HL-60 (cell line): ENCODE measurements around the gene ACAD10.

Source experiments
- POLR2AphosphoS5 ChIP-seq: IDR thresholded peaks from 2 replicates; pipeline ENCODE4 v1.6.1; 2012; ENCODE audit warnings: low read depth
- TF ChIP-seq, protein P1 (sequence below): IDR thresholded peaks from one replicate; pipeline ENCODE4 v1.5.1; 2011; ENCODE audit warnings: low read length, control low read depth, inconsistent platforms; ENCODE audit not compliant: insufficient read depth
- TF ChIP-seq, protein P2 (sequence below): IDR thresholded peaks from 2 replicates; pipeline ENCODE4 v1.6.1; 2012; ENCODE audit warnings: low read depth; ENCODE audit not compliant: insufficient replicate concordance

DNA sequence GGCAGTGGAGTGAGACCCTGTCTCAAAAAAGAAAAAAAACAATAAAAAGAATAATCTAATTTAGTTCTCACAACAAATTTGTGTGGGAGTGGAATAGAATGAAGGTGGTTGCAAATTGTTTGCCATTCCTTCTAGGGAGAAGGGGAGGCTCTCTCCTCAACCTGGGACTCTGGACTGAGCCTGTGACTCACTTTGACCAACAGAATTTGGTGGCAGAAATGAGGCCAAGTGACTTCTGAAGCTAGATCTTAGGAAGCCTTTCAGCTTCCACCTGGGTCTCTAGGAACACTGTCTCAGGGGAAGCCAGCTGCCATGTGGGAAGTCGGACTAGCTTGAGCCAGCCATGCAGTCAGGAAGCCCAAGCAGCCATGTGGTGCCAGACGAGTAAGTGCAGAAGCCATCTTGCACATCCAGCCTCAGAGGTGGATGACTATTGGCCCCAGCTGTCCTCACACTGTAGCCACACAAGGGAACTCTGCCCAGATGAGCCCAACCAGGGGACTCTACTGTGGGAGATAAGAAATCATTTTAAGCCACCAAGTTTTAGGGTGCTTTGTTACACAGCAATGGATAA, 95.3 kb downstream of the ACAD10 start:
- TF ChIP-seq, protein P1, sequence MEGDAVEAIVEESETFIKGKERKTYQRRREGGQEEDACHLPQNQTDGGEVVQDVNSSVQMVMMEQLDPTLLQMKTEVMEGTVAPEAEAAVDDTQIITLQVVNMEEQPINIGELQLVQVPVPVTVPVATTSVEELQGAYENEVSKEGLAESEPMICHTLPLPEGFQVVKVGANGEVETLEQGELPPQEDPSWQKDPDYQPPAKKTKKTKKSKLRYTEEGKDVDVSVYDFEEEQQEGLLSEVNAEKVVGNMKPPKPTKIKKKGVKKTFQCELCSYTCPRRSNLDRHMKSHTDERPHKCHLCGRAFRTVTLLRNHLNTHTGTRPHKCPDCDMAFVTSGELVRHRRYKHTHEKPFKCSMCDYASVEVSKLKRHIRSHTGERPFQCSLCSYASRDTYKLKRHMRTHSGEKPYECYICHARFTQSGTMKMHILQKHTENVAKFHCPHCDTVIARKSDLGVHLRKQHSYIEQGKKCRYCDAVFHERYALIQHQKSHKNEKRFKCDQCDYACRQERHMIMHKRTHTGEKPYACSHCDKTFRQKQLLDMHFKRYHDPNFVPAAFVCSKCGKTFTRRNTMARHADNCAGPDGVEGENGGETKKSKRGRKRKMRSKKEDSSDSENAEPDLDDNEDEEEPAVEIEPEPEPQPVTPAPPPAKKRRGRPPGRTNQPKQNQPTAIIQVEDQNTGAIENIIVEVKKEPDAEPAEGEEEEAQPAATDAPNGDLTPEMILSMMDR: no peak
- TF ChIP-seq, protein P2, sequence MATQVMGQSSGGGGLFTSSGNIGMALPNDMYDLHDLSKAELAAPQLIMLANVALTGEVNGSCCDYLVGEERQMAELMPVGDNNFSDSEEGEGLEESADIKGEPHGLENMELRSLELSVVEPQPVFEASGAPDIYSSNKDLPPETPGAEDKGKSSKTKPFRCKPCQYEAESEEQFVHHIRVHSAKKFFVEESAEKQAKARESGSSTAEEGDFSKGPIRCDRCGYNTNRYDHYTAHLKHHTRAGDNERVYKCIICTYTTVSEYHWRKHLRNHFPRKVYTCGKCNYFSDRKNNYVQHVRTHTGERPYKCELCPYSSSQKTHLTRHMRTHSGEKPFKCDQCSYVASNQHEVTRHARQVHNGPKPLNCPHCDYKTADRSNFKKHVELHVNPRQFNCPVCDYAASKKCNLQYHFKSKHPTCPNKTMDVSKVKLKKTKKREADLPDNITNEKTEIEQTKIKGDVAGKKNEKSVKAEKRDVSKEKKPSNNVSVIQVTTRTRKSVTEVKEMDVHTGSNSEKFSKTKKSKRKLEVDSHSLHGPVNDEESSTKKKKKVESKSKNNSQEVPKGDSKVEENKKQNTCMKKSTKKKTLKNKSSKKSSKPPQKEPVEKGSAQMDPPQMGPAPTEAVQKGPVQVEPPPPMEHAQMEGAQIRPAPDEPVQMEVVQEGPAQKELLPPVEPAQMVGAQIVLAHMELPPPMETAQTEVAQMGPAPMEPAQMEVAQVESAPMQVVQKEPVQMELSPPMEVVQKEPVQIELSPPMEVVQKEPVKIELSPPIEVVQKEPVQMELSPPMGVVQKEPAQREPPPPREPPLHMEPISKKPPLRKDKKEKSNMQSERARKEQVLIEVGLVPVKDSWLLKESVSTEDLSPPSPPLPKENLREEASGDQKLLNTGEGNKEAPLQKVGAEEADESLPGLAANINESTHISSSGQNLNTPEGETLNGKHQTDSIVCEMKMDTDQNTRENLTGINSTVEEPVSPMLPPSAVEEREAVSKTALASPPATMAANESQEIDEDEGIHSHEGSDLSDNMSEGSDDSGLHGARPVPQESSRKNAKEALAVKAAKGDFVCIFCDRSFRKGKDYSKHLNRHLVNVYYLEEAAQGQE: no peak
- TF ChIP-seq POLR2AphosphoS5: no peak
